ENCODE measurements around the gene LRRTM4. TPM values are rescaled to one million over a fixed set of nuclear protein-coding genes. Genes with fewer than 3 reads are reported as not detected.
"Not testable (repeated sequence)": the region's sequence is repeated elsewhere in the genome, so short reads cannot be mapped to it uniquely, and the experiment has no call there.

LRRTM4 gene
- polyA plus RNA-seq, 4 donors = 1.2 to 2.1 (median 1.8) TPM

DNA sequence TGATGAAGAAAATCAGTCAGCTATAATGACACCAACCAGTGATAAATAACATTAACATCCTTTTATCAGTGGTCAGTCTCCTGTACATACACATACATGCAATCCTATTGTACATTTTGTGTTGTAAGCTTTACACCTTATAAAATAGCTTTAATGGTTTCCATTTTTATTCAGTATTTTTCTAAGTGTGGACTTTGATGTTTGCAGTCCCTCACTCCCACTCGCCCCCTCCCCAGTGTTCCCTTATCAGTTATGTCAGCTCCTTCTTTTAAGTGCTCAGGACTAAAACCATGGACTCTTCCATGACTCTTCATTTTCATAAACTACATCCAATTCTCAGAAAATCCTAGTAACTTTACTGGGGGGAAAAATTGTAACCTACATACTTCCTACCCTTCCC is 713.0 kb downstream of the LRRTM4 start:
- DNase-seq (ENCODE audit: low read depth in 4 of 4, low spot score in 3 of 4) = no peak

DNA sequence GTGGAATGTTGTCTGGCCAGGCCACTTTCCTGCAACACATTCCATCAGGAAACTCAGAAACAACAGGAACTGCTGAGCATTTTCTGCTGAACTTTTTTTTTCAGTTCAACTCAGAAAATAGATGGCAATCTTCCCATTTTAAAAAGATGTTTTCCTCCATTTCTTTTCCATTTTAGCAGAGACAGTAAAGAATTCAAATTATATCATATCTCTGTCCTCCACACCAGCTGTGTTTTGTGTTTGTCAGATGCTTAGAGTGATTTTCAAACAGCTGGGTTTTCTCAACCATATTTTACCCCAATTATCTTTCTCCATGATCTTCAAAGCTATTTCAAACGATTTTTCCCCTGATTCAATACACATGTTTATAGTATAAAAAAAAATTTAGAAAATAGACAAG is 713.4 kb downstream of the LRRTM4 start:
- DNase-seq (ENCODE audit: low read depth in 4 of 4, low spot score in 3 of 4) = peak in 1 of 4 donors; percentile 22

DNA sequence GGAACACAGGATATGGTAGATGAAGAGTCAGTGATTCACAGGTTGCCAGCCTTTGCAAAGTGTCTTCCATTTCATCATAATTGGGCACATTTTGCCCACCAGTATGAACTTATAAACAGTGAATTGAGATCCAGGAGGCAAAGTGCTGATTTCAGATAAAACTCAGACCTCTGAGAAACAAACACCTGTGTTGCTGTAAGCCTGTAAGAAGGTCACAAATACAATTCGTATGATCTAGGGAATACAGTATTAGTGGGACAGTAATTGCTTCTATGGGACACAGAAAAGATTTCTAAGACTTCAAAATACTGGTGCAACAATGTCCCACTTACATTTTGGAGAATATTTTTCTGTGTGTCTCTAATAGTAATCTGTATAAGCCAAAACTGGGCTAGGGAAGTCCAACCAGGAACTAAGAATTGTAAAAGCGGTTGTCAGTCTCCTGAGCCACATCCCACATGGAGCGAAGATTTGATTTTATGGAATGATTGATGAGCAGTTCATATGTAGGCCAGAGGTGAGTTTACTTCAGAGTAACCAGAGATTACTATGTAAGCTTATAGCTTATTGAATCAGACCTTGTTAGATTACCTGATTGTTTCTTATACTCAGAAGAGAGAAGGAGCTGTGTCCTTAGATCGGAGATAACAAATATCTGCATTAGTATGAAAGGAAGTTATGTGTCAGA is 728.4 kb downstream of the LRRTM4 start:
- no peak for DNase-seq (ENCODE audit: low read depth in 4 of 4, low spot score in 3 of 4)

DNA sequence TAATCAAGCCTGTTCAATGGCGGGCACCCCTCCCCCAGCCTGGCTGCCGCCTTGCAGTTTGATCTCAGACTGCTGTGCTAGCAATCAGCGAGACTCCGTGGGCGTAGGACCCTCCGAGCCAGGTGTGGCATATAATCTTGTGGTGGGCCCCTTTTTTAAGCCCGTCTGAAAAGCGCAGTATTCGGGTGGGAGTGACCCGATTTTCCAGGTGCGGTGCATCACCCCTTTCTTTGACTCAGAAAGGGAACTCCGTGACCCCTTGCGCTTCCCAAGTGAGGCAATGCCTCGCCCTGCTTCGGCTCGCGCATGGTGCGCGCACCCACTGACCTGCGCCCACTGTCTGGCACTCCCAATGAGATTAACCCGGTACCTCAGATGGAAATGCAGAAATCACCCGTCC is 740.9 kb downstream of the LRRTM4 start:
- DNase-seq (ENCODE audit: low read depth in 4 of 4, low spot score in 3 of 4) = not testable (repeated sequence)

DNA sequence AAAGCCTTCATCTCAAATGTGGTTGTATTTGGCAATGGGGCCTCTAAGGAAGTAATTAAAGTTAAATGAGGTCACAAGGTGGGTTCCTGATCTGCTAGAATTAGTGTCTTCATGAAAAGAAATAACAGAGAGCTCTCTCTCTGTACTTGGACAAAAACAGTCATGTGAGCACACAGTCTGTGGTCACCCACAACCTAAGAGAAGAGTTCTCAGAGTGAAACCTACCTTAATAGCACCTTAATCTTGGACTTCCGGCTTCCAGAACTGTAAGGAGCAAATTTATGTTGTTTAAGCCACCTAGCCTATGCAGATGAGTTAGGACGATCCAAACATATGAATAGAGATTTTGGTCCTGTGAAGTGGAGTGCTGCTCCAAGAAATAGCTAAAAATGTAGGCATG is 758.9 kb downstream of the LRRTM4 start:
- no peak for DNase-seq (ENCODE audit: low read depth in 4 of 4, low spot score in 3 of 4)

DNA sequence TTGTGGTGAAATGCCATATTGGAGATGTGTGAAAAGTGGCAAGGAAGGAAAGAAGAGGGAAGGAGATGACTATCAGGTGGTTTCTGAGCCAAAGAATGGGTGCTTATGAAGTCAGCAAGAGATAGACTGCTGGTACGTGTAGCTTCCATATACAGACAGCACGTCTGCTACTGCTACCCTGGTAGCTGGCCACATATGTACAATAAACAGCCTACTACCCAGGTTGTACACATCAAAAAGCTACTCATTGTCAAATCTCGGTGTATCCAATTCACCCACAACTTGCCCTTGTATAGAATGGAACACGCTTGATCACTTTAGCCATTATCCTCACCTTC is 761.8 kb downstream of the LRRTM4 start:
- no peak for DNase-seq (ENCODE audit: low read depth in 4 of 4, low spot score in 3 of 4)

DNA sequence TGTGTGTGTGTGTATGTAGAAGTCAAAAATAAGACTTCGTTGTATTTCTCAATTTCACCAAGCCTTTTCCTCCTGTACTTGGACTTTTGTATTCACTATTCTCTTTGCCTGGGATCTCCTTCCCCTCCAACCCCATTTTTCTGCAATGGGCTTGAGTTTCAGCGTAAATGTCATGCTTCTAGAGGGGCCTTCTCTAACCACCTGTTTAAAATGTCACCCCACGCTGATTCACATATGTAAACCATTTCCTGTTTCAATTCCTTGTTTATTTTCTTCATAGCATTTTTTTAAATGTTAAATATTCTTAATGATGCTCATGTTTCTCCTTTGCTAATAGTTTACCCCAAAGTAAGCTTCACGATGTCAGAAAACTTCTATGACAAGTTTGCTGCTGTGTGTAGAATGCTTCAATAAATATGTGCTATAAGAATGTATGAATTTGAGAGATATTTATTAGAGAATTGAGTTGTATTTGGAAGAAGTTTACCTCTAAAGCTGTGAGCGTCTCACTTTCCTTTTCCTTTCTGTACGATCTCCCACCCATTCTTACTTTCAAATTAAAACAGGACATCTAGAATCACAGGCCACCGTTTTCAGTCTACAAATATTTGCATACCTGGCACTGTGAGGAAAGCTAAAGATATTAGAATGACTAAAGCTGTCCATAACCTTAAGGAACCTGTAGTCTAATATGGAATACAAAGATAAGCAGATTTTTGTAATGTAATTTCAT is 762.4 kb downstream of the LRRTM4 start:
- no peak for DNase-seq (ENCODE audit: low read depth in 4 of 4, low spot score in 3 of 4)

DNA sequence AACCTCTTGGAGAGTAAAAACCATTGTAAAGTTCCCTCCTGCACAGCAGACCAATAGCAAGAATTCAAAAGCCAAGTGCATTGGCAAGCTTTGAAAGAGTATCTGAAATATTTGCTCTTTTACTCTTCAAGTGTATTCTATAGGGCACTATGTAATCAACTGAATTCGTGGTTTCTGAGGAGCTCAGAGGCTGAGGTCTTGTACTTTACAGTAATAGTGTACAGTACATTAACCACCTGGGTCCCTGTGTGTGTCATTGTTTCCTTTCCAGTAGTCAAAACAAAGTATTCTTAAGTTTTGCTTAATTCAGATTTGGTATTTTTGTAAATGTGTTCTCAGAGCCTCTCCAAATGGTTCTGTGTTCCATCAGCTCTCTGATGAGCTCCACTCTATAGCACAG is 769.7 kb downstream of the LRRTM4 start:
- DNase-seq (ENCODE audit: low read depth in 4 of 4, low spot score in 3 of 4) = no peak

DNA sequence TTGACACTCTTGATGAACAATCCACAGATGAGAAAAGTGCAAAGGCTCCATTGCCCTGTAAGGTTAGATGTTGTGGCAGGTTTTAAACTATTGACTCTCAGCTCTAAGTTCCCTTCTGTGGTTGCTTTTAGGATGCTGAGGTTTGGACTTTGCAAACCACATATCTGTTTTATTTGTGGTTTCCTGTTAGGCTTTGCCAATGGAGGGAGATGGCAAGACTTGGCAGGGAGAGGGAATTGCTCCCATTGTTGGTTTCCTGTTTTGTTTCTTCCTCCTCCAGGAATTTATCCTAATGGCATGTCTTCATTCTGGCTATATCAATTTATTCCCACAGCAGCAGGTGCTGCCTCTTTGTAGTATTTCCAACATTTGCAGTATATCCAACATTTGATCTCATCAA is 772.3 kb downstream of the LRRTM4 start:
- DNase-seq (ENCODE audit: low read depth in 4 of 4, low spot score in 3 of 4) = no peak

DNA sequence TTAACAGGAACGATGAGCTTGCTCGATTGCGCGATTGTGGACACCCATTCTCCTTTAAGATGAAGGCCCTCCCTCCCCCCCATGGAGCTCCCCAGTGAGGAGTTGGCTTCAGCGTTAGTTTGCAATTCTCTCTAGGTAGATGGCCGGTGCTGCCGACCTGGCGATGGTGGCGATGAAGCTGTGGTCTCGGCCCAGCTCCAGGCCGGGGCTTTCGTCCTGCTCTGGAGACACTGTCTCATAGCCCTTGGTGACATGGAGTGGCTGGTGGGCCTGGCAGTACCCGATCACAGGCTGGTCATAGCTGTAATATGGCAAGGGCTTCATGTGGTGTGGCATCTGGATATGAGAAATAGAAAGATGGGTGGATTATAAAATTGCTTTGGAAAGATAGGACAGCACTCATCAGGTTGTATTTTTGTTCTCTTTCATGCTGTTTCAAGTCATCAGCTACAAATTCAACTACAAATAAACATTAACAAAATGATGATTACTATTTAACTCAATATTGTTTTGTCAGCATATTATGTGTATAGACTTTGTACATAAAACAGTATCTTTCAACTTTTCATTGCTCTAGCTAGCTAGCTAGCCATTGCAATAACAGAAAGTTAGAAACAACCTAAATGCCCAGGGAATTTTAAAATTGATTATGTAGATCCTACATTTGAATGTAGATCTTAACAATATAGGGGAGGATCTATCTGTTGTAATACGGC is 773.4 kb downstream of the LRRTM4 start:
- no peak for DNase-seq (ENCODE audit: low read depth in 4 of 4, low spot score in 3 of 4)

DNA sequence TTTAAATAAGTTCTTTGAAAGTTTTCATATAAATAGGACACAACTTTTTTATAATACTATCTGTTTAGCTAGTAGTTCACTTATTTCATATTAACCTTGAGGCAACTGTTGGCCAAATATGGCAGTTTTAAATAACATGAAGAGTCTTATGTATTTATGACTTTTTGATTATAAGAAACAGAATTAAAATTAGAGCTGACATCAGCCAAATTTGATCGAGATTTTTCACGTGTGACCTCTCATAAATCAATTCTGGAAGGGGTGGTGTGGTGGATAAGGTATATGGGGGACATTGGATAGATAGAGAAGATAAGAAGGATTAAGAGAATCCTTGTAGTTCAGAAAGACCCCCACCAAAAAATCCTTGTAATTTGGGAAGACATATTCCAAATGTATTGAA is 776.6 kb downstream of the LRRTM4 start:
- DNase-seq (ENCODE audit: low read depth in 4 of 4, low spot score in 3 of 4) = no peak

DNA sequence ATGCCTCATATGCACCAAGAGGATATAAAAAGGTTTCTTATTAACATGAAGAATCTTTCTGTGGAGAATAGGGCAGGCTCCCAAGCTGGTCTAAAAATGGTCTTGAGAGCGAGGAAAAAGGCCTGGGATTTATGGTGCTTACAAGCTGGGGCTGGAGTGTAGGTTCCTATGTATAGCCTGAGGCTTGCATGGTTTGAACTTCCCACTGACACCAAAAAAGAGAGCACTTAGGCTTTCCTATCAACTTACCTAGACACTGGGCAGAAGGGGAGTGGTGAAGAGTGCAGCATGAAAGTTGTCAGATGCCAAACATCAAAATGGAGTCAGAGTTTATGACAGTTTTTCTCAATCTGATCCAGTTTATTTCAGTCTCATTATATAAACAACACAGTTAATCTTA is 784.6 kb downstream of the LRRTM4 start:
- DNase-seq (ENCODE audit: low read depth in 4 of 4, low spot score in 3 of 4) = no peak

DNA sequence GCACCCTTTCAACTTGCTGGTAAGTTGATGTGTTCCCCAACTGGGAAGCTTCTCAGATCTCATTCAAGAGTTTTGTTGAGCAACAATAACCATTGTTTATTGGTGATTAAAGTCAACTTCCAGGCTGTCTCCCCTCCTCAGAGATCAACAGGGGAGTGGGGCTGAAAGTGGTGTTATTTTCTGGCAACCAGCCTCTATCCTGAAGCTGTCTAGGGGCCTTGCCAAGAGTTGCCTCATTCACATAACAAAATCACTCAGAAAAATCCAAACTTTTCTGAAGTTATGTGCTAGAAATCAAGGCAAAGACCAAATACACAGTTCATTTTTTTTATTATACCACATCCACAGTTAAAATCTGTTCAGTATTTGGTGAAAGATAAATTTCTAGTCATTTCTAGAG is 788.4 kb downstream of the LRRTM4 start:
- no peak for DNase-seq (ENCODE audit: low read depth in 4 of 4, low spot score in 3 of 4)

DNA sequence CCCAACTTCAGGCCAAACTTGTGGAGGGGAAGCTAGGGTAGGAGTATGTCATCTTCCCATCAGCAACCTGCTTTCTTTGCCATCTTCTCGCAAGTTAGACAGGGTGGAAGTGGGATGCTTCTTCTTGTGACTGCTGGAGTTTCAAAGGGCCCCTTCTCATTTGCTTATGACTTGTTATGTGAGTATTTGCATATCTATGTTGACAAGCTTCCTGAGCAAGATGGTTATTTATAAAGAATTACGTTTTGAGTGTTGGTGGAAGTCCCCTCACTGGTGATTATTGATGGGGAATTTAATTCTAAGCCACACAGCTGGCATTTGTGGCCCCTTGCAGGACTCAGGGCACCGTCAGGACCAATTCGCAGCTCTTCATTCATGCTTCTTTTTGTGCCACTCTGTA is 791.0 kb downstream of the LRRTM4 start:
- DNase-seq (ENCODE audit: low read depth in 4 of 4, low spot score in 3 of 4) = no peak

DNA sequence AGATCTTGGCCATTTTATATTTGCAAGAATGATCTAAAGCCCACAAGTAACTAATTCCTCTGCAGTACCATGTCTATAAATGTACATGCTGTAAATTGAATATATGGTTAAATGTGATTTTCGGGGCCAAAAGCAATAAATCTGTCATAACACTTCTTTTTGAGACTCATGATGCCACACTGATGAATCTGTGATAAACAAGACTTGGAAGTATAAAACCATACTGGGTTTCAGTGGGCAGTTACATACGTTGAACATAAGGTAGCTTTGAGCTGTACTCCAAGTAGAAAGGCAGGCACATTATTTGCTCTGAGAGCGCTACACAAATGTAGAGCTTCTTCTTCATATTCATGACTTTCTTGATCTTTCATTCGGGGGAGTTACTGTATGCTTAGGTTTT is 792.2 kb downstream of the LRRTM4 start:
- no peak for DNase-seq (ENCODE audit: low read depth in 4 of 4, low spot score in 3 of 4)

DNA sequence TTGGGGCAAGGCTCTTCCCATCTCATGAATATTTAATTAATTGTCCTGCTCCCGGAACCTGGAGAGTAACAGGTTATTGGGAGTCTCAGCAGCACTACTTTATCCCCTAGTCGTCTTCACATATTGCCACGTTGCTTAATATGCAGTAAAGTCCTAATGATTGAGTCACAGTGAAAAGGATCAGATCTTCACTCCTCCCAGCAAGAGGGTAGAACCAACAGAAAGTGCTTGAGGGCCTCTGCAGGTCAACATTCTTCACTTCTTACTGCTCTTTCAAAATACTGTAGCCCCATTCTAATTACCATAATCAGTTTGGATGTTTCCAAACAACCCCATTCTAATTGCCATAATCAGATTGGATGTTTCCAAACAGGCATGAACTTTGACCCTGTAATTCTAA is 801.0 kb downstream of the LRRTM4 start:
- DNase-seq (ENCODE audit: low read depth in 4 of 4, low spot score in 3 of 4) = no peak

DNA sequence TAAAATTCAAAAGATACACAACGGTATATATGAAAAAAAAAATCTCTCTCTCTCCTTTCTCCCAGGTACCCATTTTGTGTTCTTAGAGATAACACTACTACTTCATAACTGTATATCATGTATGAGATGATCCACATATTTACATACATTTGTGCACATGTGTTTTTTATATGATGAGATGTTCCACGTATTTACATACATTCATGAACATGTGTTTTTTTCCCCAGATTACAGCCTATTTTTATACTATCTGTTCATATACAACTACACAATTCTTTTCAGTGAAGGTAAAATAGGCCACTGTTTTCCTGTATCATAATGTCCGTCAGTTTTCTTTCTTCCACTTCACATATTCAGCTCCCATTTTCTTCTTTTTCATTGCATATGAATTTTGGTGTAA is 808.9 kb downstream of the LRRTM4 start:
- DNase-seq (ENCODE audit: low read depth in 4 of 4, low spot score in 3 of 4) = no peak

DNA sequence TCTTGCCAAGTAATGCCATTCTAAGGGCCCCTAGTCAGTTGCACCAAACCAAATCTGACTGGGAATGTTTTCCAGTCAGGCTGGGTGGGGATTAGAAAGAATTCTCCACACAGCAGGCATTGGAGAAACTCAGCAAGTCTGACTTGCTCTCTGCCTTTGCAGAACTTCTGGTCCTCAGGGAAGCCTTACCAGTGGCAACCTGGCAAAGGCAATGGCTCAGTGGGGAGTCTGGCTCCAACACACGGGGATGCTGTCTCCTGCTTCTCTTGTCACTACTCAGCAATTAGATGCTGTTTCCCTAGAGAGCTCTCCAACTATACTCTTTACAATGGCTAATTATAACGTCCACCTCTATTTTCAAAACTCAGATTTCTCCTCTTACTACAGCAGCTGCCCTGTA is 810.7 kb downstream of the LRRTM4 start:
- no peak for DNase-seq (ENCODE audit: low read depth in 4 of 4, low spot score in 3 of 4)

DNA sequence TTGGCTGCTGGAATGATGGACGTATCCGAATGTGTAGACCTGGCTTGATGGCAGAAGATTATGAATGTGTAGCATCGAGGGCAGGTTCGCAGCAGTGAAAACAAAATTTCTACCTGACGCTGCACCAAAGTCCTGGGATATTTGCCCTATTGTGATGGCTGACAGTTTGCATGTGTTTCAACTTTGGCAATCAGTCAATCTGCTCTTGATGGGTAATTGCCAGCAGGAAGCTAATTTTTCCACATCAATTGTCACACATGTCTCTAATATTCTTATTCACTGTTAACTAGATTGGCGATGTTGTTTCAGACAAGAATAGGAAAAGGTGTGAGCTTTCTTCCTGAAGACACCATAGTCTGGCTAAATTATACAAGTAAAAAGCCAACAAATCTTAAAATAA is 821.3 kb downstream of the LRRTM4 start:
- no peak for DNase-seq (ENCODE audit: low read depth in 4 of 4, low spot score in 3 of 4)

DNA sequence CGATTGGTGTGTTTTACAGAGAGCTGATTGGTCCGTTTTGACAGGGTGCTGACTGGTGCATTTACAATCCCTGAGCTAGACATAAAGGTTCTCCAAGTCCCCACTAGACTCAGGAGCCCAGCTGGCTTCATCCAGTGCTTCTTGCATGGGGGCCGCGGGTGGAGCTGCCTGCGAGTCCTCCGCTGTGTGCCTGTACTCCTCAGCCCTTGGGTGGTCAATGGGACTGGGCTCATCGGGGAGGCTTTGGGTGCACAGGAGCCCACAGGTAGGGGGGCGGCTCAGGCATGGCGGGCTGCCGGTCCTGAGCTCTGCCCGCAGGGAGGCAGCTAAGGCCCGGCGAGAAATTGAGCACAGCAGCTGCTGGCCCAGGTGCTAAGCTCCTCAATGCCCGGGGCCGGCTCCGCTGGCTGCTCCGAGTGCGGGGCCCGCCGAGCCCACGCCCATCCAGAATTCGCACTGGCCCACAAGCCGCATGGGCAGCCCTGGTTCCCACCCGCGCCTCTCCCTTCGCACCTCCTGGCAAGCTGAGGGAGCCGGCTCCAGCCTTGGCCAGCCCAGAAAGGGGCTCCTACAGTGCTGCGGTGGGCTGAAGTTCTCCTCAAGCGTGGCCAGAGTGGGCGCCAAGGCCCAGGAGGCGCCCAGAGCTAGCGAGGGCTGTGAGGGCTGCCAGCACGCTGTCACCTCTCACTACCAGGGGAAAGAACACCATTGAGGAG is 824.0 kb downstream of the LRRTM4 start:
- DNase-seq (ENCODE audit: low read depth in 4 of 4, low spot score in 3 of 4) = not testable (repeated sequence)
